HUES6 (cell line): ENCODE results near the gene ANKRD26.

Experiments used
- H3K27ac ChIP-seq: 2 replicates; pipeline ENCODE4 v1.7.0; 2013; ENCODE audit warnings: low read depth, mild to moderate bottlenecking, low read length, inconsistent platforms
- H3K27me3 ChIP-seq: 2 replicates; pipeline ENCODE4 v1.6.1; 2013; ENCODE audit warnings: low read length; ENCODE audit not compliant: control insufficient read depth, insufficient read depth
- H3K36me3 ChIP-seq: 2 replicates; pipeline ENCODE4 v1.6.1; 2013; ENCODE audit warnings: low read length; ENCODE audit not compliant: control insufficient read depth, insufficient read depth
- H3K4me1 ChIP-seq: 2 replicates; pipeline ENCODE4 v1.6.1; 2013; ENCODE audit warnings: low read length; ENCODE audit not compliant: control insufficient read depth, insufficient read depth
- H3K4me3 ChIP-seq: 2 replicates; pipeline ENCODE4 v1.5.1; 2013; ENCODE audit warnings: low read depth, low read length
- H3K9ac ChIP-seq: one replicate; pipeline ENCODE4 v1.6.1; 2013; ENCODE audit warnings: mild to moderate bottlenecking, low read length
- H3K9me3 ChIP-seq: 2 replicates; pipeline ENCODE4 v1.6.1; 2013; ENCODE audit warnings: low read depth, low read length; ENCODE audit not compliant: control insufficient read depth, insufficient read depth

ANKRD26 gene

GRCh38 chr10:26969145-26969926, 131.0 kb downstream of the ANKRD26 start:
- Histone ChIP-seq H3K27ac (no peak overlapping the region), H3K9ac (no peak overlapping the region), H3K27me3 (no peaks in the 10 kb centered on the region), H3K36me3 (no peaks in the 10 kb centered on the region), H3K4me3 (no peak overlapping the region), H3K9me3 (no peaks in the 10 kb centered on the region), H3K4me1 (no peaks in the 10 kb centered on the region)

- no peaks in the 10 kb centered on the region for H3K36me3 ChIP-seq
- H3K4me3 ChIP-seq: no peak overlapping the region
- no peaks in the 10 kb centered on the region for H3K9me3 ChIP-seq
- no peak overlapping the region for H3K27ac ChIP-seq
- no peaks in the 10 kb centered on the region for H3K27me3 ChIP-seq
- no peak overlapping the region for H3K9ac ChIP-seq
- H3K4me1 ChIP-seq: no peaks in the 10 kb centered on the region
Observed at GRCh38 chr10:26962835-26963234, 137.5 kb downstream of the ANKRD26 start.

- H3K27me3 ChIP-seq: no peaks in the 10 kb centered on the region
- H3K27ac ChIP-seq: no peak overlapping the region
- no peaks in the 10 kb centered on the region for H3K4me1 ChIP-seq
- no peaks in the 10 kb centered on the region for H3K9me3 ChIP-seq
- no peaks in the 10 kb centered on the region for H3K36me3 ChIP-seq
- no peak overlapping the region for H3K9ac ChIP-seq
- H3K4me3 ChIP-seq: no peak overlapping the region
Observed at GRCh38 chr10:26960308-26960707, 140.0 kb downstream of the ANKRD26 start.

- Histone ChIP-seq H3K36me3 (no peaks in the 10 kb centered on the region), H3K27ac (no peak overlapping the region)
Observed at GRCh38 chr10:26959841-26960240, 140.5 kb downstream of the ANKRD26 start.

More at GRCh38 chr10:26959841-26960240, 140.5 kb downstream of the ANKRD26 start:
- H3K9me3 ChIP-seq: no peaks in the 10 kb centered on the region
- H3K9ac ChIP-seq: no peak overlapping the region
- H3K27me3 ChIP-seq: no peaks in the 10 kb centered on the region
- no peak overlapping the region for H3K4me3 ChIP-seq
- no peaks in the 10 kb centered on the region for H3K4me1 ChIP-seq
